ENCODE measurements around the gene FKBP1A. TPM values are rescaled to one million over a fixed set of nuclear protein-coding genes. Genes with fewer than 3 reads are reported as not detected.

The FKBP1A gene
- total RNA-seq, 1 experiment from 2014 or later, result 196 TPM

DNA sequence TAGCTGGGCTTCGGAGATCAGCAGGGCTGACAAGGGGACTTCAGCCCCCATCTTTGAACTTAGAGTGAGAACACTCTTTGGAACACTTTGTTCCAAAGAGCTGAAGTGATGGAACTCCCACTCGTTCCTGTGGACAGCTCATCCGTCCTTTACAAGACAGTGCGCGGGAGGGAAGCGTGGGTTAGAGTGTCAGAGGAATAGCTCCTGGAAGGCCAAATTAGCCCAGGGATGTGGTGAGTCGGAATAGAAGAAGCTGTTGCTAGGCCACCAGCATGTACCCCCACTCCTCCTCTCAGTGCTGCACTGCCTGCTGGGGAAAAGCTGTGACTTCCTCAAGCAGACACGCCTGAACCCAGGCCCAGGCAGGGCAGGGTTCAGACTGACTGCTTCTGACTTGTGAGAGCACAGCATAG is 65.6 kb downstream of the FKBP1A start:
- Histone ChIP-seq H3K4me1 (ENCODE audit: insufficient read depth, low read length) (0 out of 2 replicates have a peak, but pooled peaks cover 4% of the 10 kb centered on the region), H4K8ac (replicated peaks; ENCODE audit: insufficient read length, low read depth, low read length) (no peak overlapping the region), H2BK5ac (ENCODE audit: insufficient read length, low read length) (no peak overlapping the region), H3K9me3 (ENCODE audit: control insufficient read depth, low read depth, low read length) (no peaks in the 10 kb centered on the region), H2BK20ac (ENCODE audit: low read depth, low read length, poor library complexity, severe bottlenecking) (no peak overlapping the region), H3K27me3 (ENCODE audit: insufficient read depth, low read length) (no peaks in the 10 kb centered on the region), H3K18ac (ENCODE audit: insufficient read length, low read depth, low read length) (no peak overlapping the region), H3K23me2 (ENCODE audit: insufficient read length, low read depth, low read length, poor library complexity, severe bottlenecking) (peaks cover 9% of the 10 kb centered on the region), H4K5ac (ENCODE audit: insufficient read length, low read depth, low read length) (no peak overlapping the region), H3K56ac (ENCODE audit: insufficient read length, low read depth, low read length) (no peak overlapping the region), H3K27ac (ENCODE audit: insufficient read length, low read depth, low read length) (no peak overlapping the region), H2BK12ac (ENCODE audit: insufficient read length, low read depth, low read length) (no peak overlapping the region), H3K4ac (ENCODE audit: low read depth, low read length) (no peak overlapping the region), H3K79me1 (ENCODE audit: insufficient read depth, low read depth, low read length, poor library complexity, severe bottlenecking) (peaks cover 15% of the 10 kb centered on the region), H3K23ac (ENCODE audit: insufficient read length, low read depth, low read length) (no peak overlapping the region), H3K4me2 (ENCODE audit: insufficient read depth, insufficient read length, low read length) (no peak overlapping the region), H2BK15ac (ENCODE audit: low read depth, low read length) (no peak overlapping the region), H4K20me1 (ENCODE audit: control insufficient read depth, insufficient read depth, insufficient read length) (peaks cover 2% of the 10 kb centered on the region), H3K14ac (ENCODE audit: insufficient read depth, low read length) (no peak overlapping the region), H4K91ac (ENCODE audit: insufficient read length, low read depth, low read length) (no peak overlapping the region), H2BK120ac (ENCODE audit: low read depth, low read length, poor library complexity, severe bottlenecking) (no peak overlapping the region), H2AFZ (ENCODE audit: low read length) (no peak overlapping the region), H3K9ac (ENCODE audit: extremely low read depth, insufficient read length, low read length) (no peak overlapping the region), H3K79me2 (ENCODE audit: insufficient read depth, low read length) (peaks cover 6% of the 10 kb centered on the region; the same call in 1 of the 2 replicates), H3T11ph (ENCODE audit: low read length) (no peak overlapping the region), H2AK5ac (ENCODE audit: insufficient read length, low read length) (no peak overlapping the region)
- Mint-ChIP-seq H3K27me3 (ENCODE audit: low read depth) (peaks cover under 1% of the 10 kb centered on the region; the same call in 1 of the 2 replicates), H3K4me3 (no peak overlapping the region; a peak in 2 of 5 replicates), H3K27ac (no peak overlapping the region), H3K36me3 (ENCODE audit: insufficient read depth in 1 of 3, low read depth in 3 of 3) (peaks cover 9 to 13% (median 12%) of the 10 kb centered on the region in 3 experiments; a peak in 6 of 7 replicates), H3K9me3 (no peaks in the 10 kb centered on the region), H3K4me1 (peaks cover 4 to 11% of the 10 kb centered on the region in 2 experiments; a peak in 3 of 4 replicates)
- no CpG with 5 or more reads among the region's 8 CpGs for WGBS (ENCODE audit: extremely low coverage, insufficient read length, low lambda C conversion rate)
- DNase-seq, result peak; percentile 25
- TF ChIP-seq CTCF (conservative IDR thresholded peaks at IDR 0.05), result no peak

All from H9 (cell line).